Smooth muscle cell (in vitro differentiated cells): Measurements from ENCODE around the gene CETN1. TPM values are rescaled to one million over a fixed set of nuclear protein-coding genes. Genes with fewer than 3 reads are reported as not detected.

Source experiments
- DNase-seq: peaks from one replicate; lab custom pipeline; 2025; ENCODE audit not compliant: unreplicated experiment; lab: John Stamatoyannopoulos, UW
- H2AFZ ChIP-seq: fragments of 200-600 bp; sonication (generic); 2 replicates; pipeline ENCODE4 v1.6.0; 2016; ENCODE audit warnings: antibody characterized with exemption, low read depth, mild to moderate bottlenecking
- H3F3A ChIP-seq: fragments of 200-600 bp; sonication (generic); 2 replicates; pipeline ENCODE4 v1.6.0; 2017; ENCODE audit warnings: antibody characterized with exemption, low read depth
- H3K27ac ChIP-seq: fragments of 200-600 bp; sonication (generic); 2 replicates; pipeline ENCODE4 v1.5.1; 2016; ENCODE audit warnings: low read depth, mild to moderate bottlenecking
- H3K27me3 ChIP-seq: fragments of 200-600 bp; sonication (generic); 2 replicates; pipeline ENCODE4 v1.6.1; 2016; ENCODE audit warnings: low read depth, mild to moderate bottlenecking
- H3K36me3 ChIP-seq: fragments of 200-600 bp; sonication (generic); 2 replicates; pipeline ENCODE4 v1.5.1; 2016; ENCODE audit warnings: low read depth
- H3K4me1 ChIP-seq: fragments of 200-600 bp; sonication (generic); 2 replicates; pipeline ENCODE4 v1.5.1; 2016; ENCODE audit warnings: low read depth
- H3K4me2 ChIP-seq: fragments of 200-600 bp; sonication (generic); 2 replicates; pipeline ENCODE4 v1.6.0; 2016; ENCODE audit warnings: mild to moderate bottlenecking
- H3K4me3 ChIP-seq: fragments of 200-600 bp; sonication (generic); 2 replicates; pipeline ENCODE4 v1.5.1; 2016; ENCODE audit warnings: mild to moderate bottlenecking
- H3K79me2 ChIP-seq: fragments of 200-600 bp; sonication (generic); 2 replicates; pipeline ENCODE4 v1.6.0; 2016; ENCODE audit warnings: low read depth, mild to moderate bottlenecking
- H3K9ac ChIP-seq: fragments of 200-600 bp; sonication (generic); 2 replicates; pipeline ENCODE4 v1.6.0; 2016; ENCODE audit warnings: low read depth
- H3K9me3 ChIP-seq: fragments of 200-600 bp; sonication (generic); replicated peaks from 2 replicates; pipeline ENCODE4 v1.5.1; 2016; ENCODE audit warnings: low read depth
- H4K20me1 ChIP-seq: fragments of 200-600 bp; sonication (generic); 2 replicates; pipeline ENCODE4 v1.6.0; 2016; ENCODE audit warnings: low read depth
- WGBS: methylation state at CpG from one replicate; pipeline ENCODE4 v1.1.7; 2016; ENCODE audit warnings: low lambda C conversion rate; 5-methylcytosine and 5-hydroxymethylcytosine counted together
- polyA plus RNA-seq: library from polyadenylated mRNA; unstranded; fragments of >200 nt; fragmentation: Nextera tagmentation; extraction: Ambion mirVana; gene quantifications from 2 replicates; pipeline ENCODE4 v1.2.1, GENCODE V29; 2016
- total RNA-seq: library from RNA; depleted of rRNA; stranded (reverse); fragments of >200 nt; gene quantifications from 2 replicates; pipeline ENCODE4 v1.2.3, GENCODE V29; 2014
- TF ChIP-seq, protein P1 (sequence below): fragments of 200-600 bp; sonication (generic); IDR thresholded peaks from 2 replicates; pipeline ENCODE4 v1.5.1; 2017; ENCODE audit warnings: borderline replicate concordance, mild to moderate bottlenecking, antibody characterized with exemption; ENCODE audit not compliant: insufficient read depth, poor library complexity, severe bottlenecking

CETN1 gene
- total and polyA plus RNA-seq, 2 experiments from 2014 or later: not detected

DNA sequence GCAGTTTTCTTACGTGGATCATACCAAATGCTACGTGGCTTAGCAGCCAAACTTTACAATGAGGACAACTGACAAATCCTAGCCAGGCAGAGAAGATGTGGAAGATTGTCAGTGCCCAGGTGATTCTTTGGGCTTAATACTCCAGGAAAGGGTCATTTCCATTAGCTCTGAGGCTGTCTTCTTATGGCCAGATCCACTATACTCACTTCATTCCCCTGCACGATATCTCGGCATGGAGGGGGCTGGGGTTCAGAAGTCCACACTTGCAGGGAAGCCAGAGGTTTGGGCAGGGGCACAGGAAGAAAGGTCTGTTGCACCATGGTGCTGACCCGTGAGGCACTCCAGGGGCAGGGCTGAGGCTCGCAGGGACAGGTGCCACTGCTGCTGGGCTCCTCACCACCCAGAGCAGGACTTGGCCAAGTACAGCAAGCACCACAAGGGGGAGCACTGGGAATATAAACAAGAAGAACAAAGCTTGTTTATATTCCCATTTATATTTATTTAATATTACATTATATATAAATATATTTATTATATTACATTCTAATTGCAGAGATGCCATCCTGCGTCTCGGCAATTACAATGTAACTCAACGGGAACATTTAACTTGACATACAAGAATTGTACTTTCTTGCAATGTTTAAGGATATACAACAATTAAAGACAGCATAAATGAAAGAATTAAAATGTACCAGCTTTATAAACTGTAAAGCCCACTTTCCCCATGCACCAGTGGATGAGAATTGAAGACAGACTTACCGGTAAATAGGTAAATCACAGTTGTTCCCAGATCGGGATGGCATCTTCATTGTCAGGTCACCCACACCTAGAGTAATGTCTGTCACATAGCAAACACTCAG lies 43.8 kb downstream of the CETN1 start:
- Histone ChIP-seq H3K4me3 (no peak overlapping the region), H3K27me3 (peaks cover 8% of the 10 kb centered on the region), H3K36me3 (no peaks in the 10 kb centered on the region), H2AFZ (no peak overlapping the region), H3K9ac (no peak overlapping the region), H3K79me2 (no peaks in the 10 kb centered on the region), H3K9me3 (no peaks in the 10 kb centered on the region), H4K20me1 (no peaks in the 10 kb centered on the region), H3K27ac (no peak overlapping the region), H3K4me2 (no peak overlapping the region), H3F3A (no peaks in the 10 kb centered on the region), H3K4me1 (no peaks in the 10 kb centered on the region)
- 70% methylated on average over 11 of the region's 11 CpGs for WGBS
- peak; percentile 8 for DNase-seq
- TF ChIP-seq, protein P1, sequence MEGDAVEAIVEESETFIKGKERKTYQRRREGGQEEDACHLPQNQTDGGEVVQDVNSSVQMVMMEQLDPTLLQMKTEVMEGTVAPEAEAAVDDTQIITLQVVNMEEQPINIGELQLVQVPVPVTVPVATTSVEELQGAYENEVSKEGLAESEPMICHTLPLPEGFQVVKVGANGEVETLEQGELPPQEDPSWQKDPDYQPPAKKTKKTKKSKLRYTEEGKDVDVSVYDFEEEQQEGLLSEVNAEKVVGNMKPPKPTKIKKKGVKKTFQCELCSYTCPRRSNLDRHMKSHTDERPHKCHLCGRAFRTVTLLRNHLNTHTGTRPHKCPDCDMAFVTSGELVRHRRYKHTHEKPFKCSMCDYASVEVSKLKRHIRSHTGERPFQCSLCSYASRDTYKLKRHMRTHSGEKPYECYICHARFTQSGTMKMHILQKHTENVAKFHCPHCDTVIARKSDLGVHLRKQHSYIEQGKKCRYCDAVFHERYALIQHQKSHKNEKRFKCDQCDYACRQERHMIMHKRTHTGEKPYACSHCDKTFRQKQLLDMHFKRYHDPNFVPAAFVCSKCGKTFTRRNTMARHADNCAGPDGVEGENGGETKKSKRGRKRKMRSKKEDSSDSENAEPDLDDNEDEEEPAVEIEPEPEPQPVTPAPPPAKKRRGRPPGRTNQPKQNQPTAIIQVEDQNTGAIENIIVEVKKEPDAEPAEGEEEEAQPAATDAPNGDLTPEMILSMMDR: peak; percentile 75

DNA sequence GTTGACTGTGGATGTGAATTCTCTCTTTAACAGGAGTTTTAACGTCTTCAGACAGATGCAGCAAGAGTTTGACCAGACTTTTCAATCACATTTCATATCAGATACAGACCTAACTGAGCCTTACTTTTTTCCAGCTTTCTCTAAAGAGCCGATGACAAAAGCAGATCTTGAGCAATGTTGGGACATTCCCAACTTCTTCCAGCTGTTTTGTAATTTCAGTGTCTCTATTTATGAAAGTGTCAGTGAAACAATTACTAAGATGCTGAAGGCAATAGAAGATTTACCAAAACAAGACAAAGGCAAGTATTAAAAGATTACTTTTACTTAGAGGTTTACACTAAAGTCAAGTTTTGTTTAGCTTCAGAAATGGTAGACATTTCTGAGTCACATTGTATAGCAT lies 47.1 kb downstream of the CETN1 start:
- no peaks in the 10 kb centered on the region for H4K20me1 ChIP-seq
- no peaks in the 10 kb centered on the region for H3K4me1 ChIP-seq
- no peaks in the 10 kb centered on the region for H3K36me3 ChIP-seq
- no peaks in the 10 kb centered on the region for H3F3A ChIP-seq
- H2AFZ ChIP-seq: no peak overlapping the region
- no peak for DNase-seq
- H3K27ac ChIP-seq: no peak overlapping the region
- H3K9me3 ChIP-seq: no peaks in the 10 kb centered on the region
- TF ChIP-seq, protein P1: no peak
- H3K4me2 ChIP-seq: no peak overlapping the region
- no peak overlapping the region for H3K9ac ChIP-seq
- no peak overlapping the region for H3K4me3 ChIP-seq
- no peaks in the 10 kb centered on the region for H3K27me3 ChIP-seq
- 51% methylated on average over 2 of the region's 2 CpGs for WGBS
- no peaks in the 10 kb centered on the region for H3K79me2 ChIP-seq

DNA sequence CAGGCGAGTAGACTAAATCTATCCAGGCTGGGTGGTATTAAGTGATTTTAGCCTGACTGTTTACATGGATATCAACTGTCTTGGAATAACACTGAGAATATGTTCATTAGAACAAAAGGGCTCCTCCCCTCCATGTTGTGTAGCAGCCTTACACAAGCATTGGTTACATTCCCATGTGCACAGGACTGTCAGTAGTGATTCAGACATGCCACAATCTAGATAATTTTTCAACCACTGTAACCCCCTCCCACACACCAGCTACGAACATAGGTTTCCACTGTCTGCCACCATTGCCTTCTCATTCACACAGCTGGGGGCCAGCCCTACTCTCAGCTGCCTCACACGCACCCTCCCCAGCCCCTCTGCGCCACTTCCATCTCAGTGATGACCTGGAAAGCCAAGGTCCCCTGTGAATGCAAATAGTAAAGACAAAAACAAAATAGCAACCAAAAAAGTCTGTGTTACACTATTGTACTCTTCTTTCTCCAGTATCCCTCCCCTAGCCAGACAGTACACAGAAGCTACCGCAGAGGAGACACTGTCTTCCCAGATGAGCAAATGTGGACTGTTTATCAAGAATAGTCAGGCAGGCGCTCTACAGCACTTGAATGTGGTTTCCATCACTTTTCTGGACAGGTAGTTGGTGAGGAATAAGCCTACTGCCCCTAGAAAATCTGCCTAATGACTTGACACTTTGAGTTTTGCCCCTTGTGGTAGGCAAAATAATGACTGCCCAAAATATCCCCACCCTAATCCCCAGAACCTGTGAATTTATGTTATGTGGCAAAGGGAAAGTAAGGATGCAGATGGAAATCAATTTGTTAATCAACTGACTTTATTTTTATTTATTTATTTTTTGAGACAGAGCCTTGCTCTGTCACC lies 49.3 kb downstream of the CETN1 start:
- H3K4me3 ChIP-seq: no peak overlapping the region
- H3K36me3 ChIP-seq: no peaks in the 10 kb centered on the region
- no peaks in the 10 kb centered on the region for H4K20me1 ChIP-seq
- H3K27ac ChIP-seq: peak overlapping the region; percentile 61
- no peaks in the 10 kb centered on the region for H3K9me3 ChIP-seq
- H3K9ac ChIP-seq: no peak overlapping the region
- H2AFZ ChIP-seq: no peak overlapping the region
- H3K79me2 ChIP-seq: no peaks in the 10 kb centered on the region
- TF ChIP-seq, protein P1: peak; percentile 11
- H3K4me1 ChIP-seq: peaks cover 2% of the 10 kb centered on the region
- no peak overlapping the region for H3K4me2 ChIP-seq
- no peaks in the 10 kb centered on the region for H3F3A ChIP-seq
- no peak for DNase-seq
- no peaks in the 10 kb centered on the region for H3K27me3 ChIP-seq
- WGBS: 65% methylated on average over 6 of the region's 6 CpGs
